ENCODE data around the gene CEP83.

CEP83 gene

DNA sequence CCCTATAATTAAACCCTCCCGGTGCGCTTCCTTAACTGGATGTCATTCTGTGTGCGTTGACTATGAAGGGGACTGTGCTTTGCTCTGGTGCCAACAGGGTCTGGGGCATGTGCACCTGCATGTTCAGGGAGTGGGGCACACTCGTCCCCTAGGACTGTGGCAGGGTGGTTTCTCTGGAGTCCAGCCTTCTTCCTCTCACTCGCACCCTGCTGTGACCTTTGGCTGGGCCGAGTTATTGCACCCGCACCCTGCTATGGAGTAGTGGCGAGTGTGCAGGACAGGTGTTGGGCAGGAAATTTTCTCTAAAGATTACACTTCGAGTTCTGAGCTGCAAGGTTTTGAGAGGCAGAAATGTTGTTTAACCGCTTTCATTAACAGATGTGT lies 172.4 kb downstream of the CEP83 start:
- Histone ChIP-seq H3K4me3 (ENCODE audit: low read depth, low read length) (no peak overlapping the region), H3K36me3 (ENCODE audit: insufficient read depth, low read length) (no peaks in the 10 kb centered on the region), H2AFZ (ENCODE audit: low read length, unreplicated experiment) (no peak overlapping the region), H3K79me2 (ENCODE audit: control insufficient read depth, insufficient read depth, low read length, unreplicated experiment) (no peaks in the 10 kb centered on the region), H3K27me3 (ENCODE audit: insufficient read depth, low read length) (no peaks in the 10 kb centered on the region), H3K4me1 (ENCODE audit: control insufficient read depth, insufficient read depth, low read length, unreplicated experiment) (peaks cover 20% of the 10 kb centered on the region), H3K27ac (ENCODE audit: low read depth, low read length) (no peak overlapping the region)

GRCh38 chr12:94286583-94287244 lies 173.0 kb downstream of the CEP83 start:
- no peak overlapping the region for H2AFZ ChIP-seq (ENCODE audit: low read length, unreplicated experiment)
- peaks cover 20% of the 10 kb centered on the region for H3K4me1 ChIP-seq (ENCODE audit: control insufficient read depth, insufficient read depth, low read length, unreplicated experiment)
- H3K4me3 ChIP-seq (ENCODE audit: low read depth, low read length) = no peak overlapping the region
- H3K27me3 ChIP-seq (ENCODE audit: insufficient read depth, low read length) = no peaks in the 10 kb centered on the region
- no peak overlapping the region for H3K27ac ChIP-seq (ENCODE audit: low read depth, low read length)
- H3K79me2 ChIP-seq (ENCODE audit: control insufficient read depth, insufficient read depth, low read length, unreplicated experiment) = no peaks in the 10 kb centered on the region
- H3K36me3 ChIP-seq (ENCODE audit: insufficient read depth, low read length) = no peaks in the 10 kb centered on the region

- peaks cover 20% of the 10 kb centered on the region for H3K4me1 ChIP-seq (ENCODE audit: control insufficient read depth, insufficient read depth, low read length, unreplicated experiment)
- no peak overlapping the region for H2AFZ ChIP-seq (ENCODE audit: low read length, unreplicated experiment)
- H3K27ac ChIP-seq (ENCODE audit: low read depth, low read length) = no peak overlapping the region
- no peaks in the 10 kb centered on the region for H3K27me3 ChIP-seq (ENCODE audit: insufficient read depth, low read length)
- H3K4me3 ChIP-seq (ENCODE audit: low read depth, low read length) = no peak overlapping the region
- H3K79me2 ChIP-seq (ENCODE audit: control insufficient read depth, insufficient read depth, low read length, unreplicated experiment) = no peaks in the 10 kb centered on the region
- H3K36me3 ChIP-seq (ENCODE audit: insufficient read depth, low read length) = no peaks in the 10 kb centered on the region
Measured at GRCh38 chr12:94285943-94286582, 173.6 kb downstream of the CEP83 start.

- Histone ChIP-seq H3K36me3 (ENCODE audit: insufficient read depth, low read length) (no peaks in the 10 kb centered on the region), H3K27me3 (ENCODE audit: insufficient read depth, low read length) (no peaks in the 10 kb centered on the region), H3K27ac (ENCODE audit: low read depth, low read length) (no peak overlapping the region), H2AFZ (ENCODE audit: low read length, unreplicated experiment) (no peak overlapping the region), H3K4me3 (ENCODE audit: low read depth, low read length) (no peak overlapping the region), H3K4me1 (ENCODE audit: control insufficient read depth, insufficient read depth, low read length, unreplicated experiment) (peaks cover 10% of the 10 kb centered on the region), H3K79me2 (ENCODE audit: control insufficient read depth, insufficient read depth, low read length, unreplicated experiment) (no peaks in the 10 kb centered on the region)
Measured at GRCh38 chr12:94284859-94285258, 174.8 kb downstream of the CEP83 start.

DNA sequence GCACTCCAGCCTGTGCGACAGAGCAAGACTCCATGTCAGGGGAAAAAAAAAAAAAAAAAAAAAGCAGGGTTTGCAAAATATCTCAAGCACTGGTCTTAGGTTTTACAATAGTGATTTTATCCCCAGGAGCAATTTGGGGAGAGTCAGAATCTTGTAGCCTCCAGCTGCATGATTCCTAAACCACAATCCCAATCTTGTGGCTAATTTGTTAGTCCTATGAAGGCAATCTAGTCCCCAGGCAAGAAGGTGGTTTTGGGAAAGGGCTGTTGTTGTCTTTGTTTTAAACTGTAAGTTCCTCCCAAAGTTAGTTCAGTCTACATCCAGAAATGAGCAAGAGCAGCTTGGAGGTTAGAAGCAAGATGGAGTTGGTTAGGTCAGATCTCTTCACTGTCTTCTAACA lies 175.6 kb downstream of the CEP83 start:
- no peaks in the 10 kb centered on the region for H3K79me2 ChIP-seq (ENCODE audit: control insufficient read depth, insufficient read depth, low read length, unreplicated experiment)
- no peaks in the 10 kb centered on the region for H3K27me3 ChIP-seq (ENCODE audit: insufficient read depth, low read length)
- peaks cover 2% of the 10 kb centered on the region for H3K4me1 ChIP-seq (ENCODE audit: control insufficient read depth, insufficient read depth, low read length, unreplicated experiment)
- H3K4me3 ChIP-seq (ENCODE audit: low read depth, low read length) = no peak overlapping the region
- H2AFZ ChIP-seq (ENCODE audit: low read length, unreplicated experiment) = no peak overlapping the region
- no peaks in the 10 kb centered on the region for H3K36me3 ChIP-seq (ENCODE audit: insufficient read depth, low read length)
- no peak overlapping the region for H3K27ac ChIP-seq (ENCODE audit: low read depth, low read length)

DNA sequence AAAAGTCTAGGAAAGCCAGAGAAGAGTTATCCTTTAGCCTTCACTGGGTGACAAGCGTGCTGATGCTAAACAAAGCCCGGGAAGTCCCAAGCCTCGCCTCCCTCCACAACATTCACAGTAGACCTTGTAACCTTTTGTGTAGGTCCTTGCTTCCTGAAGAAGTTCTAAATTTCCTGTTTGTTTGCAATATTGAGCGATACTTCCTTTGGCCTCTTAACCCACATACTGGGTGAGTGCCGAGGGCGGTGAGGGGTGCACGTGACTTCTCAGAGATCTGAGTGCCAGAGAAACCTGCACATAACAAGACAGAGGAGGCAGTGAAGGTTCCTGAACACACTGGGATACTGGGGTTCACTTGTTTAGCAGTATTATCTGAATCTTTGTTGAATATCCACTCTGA lies 177.0 kb downstream of the CEP83 start:
- no peaks in the 10 kb centered on the region for H3K36me3 ChIP-seq (ENCODE audit: insufficient read depth, low read length)
- no peaks in the 10 kb centered on the region for H3K4me1 ChIP-seq (ENCODE audit: control insufficient read depth, insufficient read depth, low read length, unreplicated experiment)
- H2AFZ ChIP-seq (ENCODE audit: low read length, unreplicated experiment) = no peak overlapping the region
- H3K27me3 ChIP-seq (ENCODE audit: insufficient read depth, low read length) = no peaks in the 10 kb centered on the region
- no peaks in the 10 kb centered on the region for H3K79me2 ChIP-seq (ENCODE audit: control insufficient read depth, insufficient read depth, low read length, unreplicated experiment)
- H3K4me3 ChIP-seq (ENCODE audit: low read depth, low read length) = no peak overlapping the region
- H3K27ac ChIP-seq (ENCODE audit: low read depth, low read length) = no peak overlapping the region

DNA sequence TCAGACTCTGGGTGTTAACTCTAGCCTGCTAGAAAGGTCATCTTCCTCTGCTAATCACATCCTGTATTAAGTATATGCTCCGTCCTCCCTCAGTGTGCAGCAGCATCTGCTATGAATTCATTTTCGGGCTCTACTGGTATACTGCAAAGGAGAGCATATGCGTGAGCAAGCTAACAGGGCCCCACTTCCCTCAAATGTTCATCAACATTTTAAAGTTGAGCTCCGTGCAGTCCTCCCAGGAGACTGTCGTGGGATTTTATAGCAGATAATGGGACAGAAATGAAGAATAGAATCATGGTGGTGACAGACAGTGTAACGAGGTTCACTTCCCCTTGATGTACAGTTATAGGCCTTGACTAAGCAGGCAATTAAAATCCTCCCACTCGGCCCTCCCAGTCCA lies 179.6 kb downstream of the CEP83 start:
- Histone ChIP-seq H2AFZ (ENCODE audit: low read length, unreplicated experiment) (no peak overlapping the region), H3K4me3 (ENCODE audit: low read depth, low read length) (no peak overlapping the region), H3K27ac (ENCODE audit: low read depth, low read length) (no peak overlapping the region), H3K36me3 (ENCODE audit: insufficient read depth, low read length) (no peaks in the 10 kb centered on the region), H3K27me3 (ENCODE audit: insufficient read depth, low read length) (no peaks in the 10 kb centered on the region), H3K79me2 (ENCODE audit: control insufficient read depth, insufficient read depth, low read length, unreplicated experiment) (no peaks in the 10 kb centered on the region), H3K4me1 (ENCODE audit: control insufficient read depth, insufficient read depth, low read length, unreplicated experiment) (no peaks in the 10 kb centered on the region)

GRCh38 chr12:94277426-94278000 lies 182.2 kb downstream of the CEP83 start:
- Histone ChIP-seq H3K27ac (ENCODE audit: low read depth, low read length) (no peak overlapping the region), H3K27me3 (ENCODE audit: insufficient read depth, low read length) (no peaks in the 10 kb centered on the region), H3K4me1 (ENCODE audit: control insufficient read depth, insufficient read depth, low read length, unreplicated experiment) (no peaks in the 10 kb centered on the region), H3K4me3 (ENCODE audit: low read depth, low read length) (no peak overlapping the region), H2AFZ (ENCODE audit: low read length, unreplicated experiment) (no peak overlapping the region), H3K79me2 (ENCODE audit: control insufficient read depth, insufficient read depth, low read length, unreplicated experiment) (no peaks in the 10 kb centered on the region), H3K36me3 (ENCODE audit: insufficient read depth, low read length) (no peaks in the 10 kb centered on the region)

GRCh38 chr12:94276725-94277124 lies 182.9 kb downstream of the CEP83 start:
- H3K27ac ChIP-seq (ENCODE audit: low read depth, low read length) = no peak overlapping the region
- H3K36me3 ChIP-seq (ENCODE audit: insufficient read depth, low read length) = no peaks in the 10 kb centered on the region
- H2AFZ ChIP-seq (ENCODE audit: low read length, unreplicated experiment) = no peak overlapping the region
- H3K79me2 ChIP-seq (ENCODE audit: control insufficient read depth, insufficient read depth, low read length, unreplicated experiment) = no peaks in the 10 kb centered on the region
- H3K4me3 ChIP-seq (ENCODE audit: low read depth, low read length) = no peak overlapping the region
- no peaks in the 10 kb centered on the region for H3K27me3 ChIP-seq (ENCODE audit: insufficient read depth, low read length)
- no peaks in the 10 kb centered on the region for H3K4me1 ChIP-seq (ENCODE audit: control insufficient read depth, insufficient read depth, low read length, unreplicated experiment)

DNA sequence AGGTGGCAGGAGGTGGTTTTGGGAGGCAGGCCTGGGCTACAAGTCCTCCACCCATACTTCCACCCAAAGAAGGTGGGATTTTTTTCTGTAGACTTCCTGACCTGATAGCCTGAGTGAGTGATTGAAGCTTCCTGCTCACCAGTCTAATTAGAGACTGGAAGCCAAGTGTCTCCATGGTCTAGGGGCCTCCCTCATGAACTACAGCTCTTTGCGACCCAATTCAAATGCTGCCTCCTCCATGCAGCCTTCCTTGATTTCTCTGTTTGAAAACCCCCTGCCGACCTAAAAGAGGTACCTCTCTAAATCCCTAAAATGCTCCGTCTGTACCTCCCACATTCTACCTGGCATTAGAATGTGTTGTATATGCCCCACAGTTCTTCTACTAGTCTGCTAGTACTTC lies 186.4 kb downstream of the CEP83 start:
- Histone ChIP-seq H2AFZ (ENCODE audit: low read length, unreplicated experiment) (no peak overlapping the region), H3K4me3 (ENCODE audit: low read depth, low read length) (no peak overlapping the region), H3K4me1 (ENCODE audit: control insufficient read depth, insufficient read depth, low read length, unreplicated experiment) (no peaks in the 10 kb centered on the region), H3K27me3 (ENCODE audit: insufficient read depth, low read length) (no peaks in the 10 kb centered on the region), H3K27ac (ENCODE audit: low read depth, low read length) (no peak overlapping the region), H3K79me2 (ENCODE audit: control insufficient read depth, insufficient read depth, low read length, unreplicated experiment) (no peaks in the 10 kb centered on the region), H3K36me3 (ENCODE audit: insufficient read depth, low read length) (no peaks in the 10 kb centered on the region)

DNA sequence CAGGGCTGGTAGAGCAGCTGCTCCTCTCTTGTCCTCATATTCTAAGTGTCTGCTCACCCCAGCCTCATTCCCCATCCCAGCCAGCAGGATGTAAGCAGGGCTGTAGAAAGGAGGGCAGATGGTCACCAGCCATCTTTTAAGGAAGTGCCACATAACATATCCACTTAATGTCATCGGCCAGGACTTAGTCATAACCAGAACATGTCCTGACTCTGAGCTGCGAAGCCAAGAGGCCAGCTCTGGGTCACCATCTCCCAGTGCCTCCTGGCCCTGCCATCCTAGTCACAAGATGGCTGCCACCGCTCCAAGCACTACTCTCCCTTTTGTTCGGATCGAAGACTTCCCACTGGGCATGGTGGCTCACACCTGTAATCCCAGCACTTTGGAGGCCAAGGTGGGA lies 187.4 kb downstream of the CEP83 start:
- H3K4me1 ChIP-seq (ENCODE audit: control insufficient read depth, insufficient read depth, low read length, unreplicated experiment) = peaks cover under 1% of the 10 kb centered on the region

More for the DNA sequence above, 187.4 kb downstream of the CEP83 start:
- Histone ChIP-seq H3K4me3 (ENCODE audit: low read depth, low read length) (no peak overlapping the region), H3K36me3 (ENCODE audit: insufficient read depth, low read length) (no peaks in the 10 kb centered on the region), H3K79me2 (ENCODE audit: control insufficient read depth, insufficient read depth, low read length, unreplicated experiment) (no peaks in the 10 kb centered on the region), H3K27me3 (ENCODE audit: insufficient read depth, low read length) (no peaks in the 10 kb centered on the region), H3K27ac (ENCODE audit: low read depth, low read length) (no peak overlapping the region), H2AFZ (ENCODE audit: low read length, unreplicated experiment) (no peak overlapping the region)
